Vagina (tissue), 2 donors: Measurements from ENCODE around the gene DAP3. TPM values are rescaled to one million over a fixed set of nuclear protein-coding genes. Genes with fewer than 3 reads are reported as not detected.
"Not testable (repeated sequence)": the region's sequence is repeated elsewhere in the genome, so short reads cannot be mapped to it uniquely, and the experiment has no call there.

ENCODE experiments used
- DNase-seq, 2 donors: peaks; one replicate each; pipeline ENCODE4 v3.0.0-alpha.2; 2017; ENCODE audit errors: extremely low spot score in 2 of 2
- H3K27ac ChIP-seq: fragments of 200-600 bp; sonication (generic); one replicate; pipeline ENCODE4 v1.5.1; 2019
- H3K27me3 ChIP-seq: fragments of 200-600 bp; sonication (generic); one replicate; pipeline ENCODE4 v1.5.1; 2019
- H3K36me3 ChIP-seq, 2 donors: fragments of 200-600 bp; sonication (generic); one replicate each; pipeline ENCODE4 v1.5.1; 2017 to 2019
- H3K4me1 ChIP-seq: fragments of 200-600 bp; sonication (generic); one replicate; pipeline ENCODE4 v1.5.1; 2019
- H3K4me3 ChIP-seq, 2 donors: fragments of 200-600 bp; sonication (generic); 1 replicate in 1 of 2; 2 replicates in 1 of 2; pipeline ENCODE4 v1.5.1; 2016 to 2019
- H3K9me3 ChIP-seq: fragments of 200-600 bp; sonication (generic); one replicate; pipeline ENCODE4 v1.5.1; 2019
- CTCF ChIP-seq, 3 experiments: fragments of 450-650 bp in 2 of 3; fragments of 200-600 bp in 1 of 3; sonication (generic) in 1 of 3; IDR thresholded peaks; one replicate each; pipeline ENCODE4 v1.5.1; 2017 to 2019; ENCODE audit warnings: antibody characterized with exemption in 3 of 3, mild to moderate bottlenecking in 2 of 3, moderate library complexity in 2 of 3
- POLR2A ChIP-seq, 2 donors: fragments of 450-650 bp; IDR thresholded peaks; one replicate each; pipeline ENCODE4 v1.6.1; 2017; ENCODE audit warnings: antibody characterized with exemption in 2 of 2, mild to moderate bottlenecking in 2 of 2, moderate library complexity in 2 of 2
- POLR2AphosphoS5 ChIP-seq, 2 donors: sonication (generic); formaldehyde crosslinking; IDR thresholded peaks; one replicate each; pipeline ENCODE4 v1.9.0; 2017; ENCODE audit warnings: antibody characterized with exemption in 2 of 2, mild to moderate bottlenecking in 2 of 2, low read depth in 1 of 2; ENCODE audit not compliant: insufficient read depth in 1 of 2
- intact Hi-C: fragments of 100-400 bp; cut with DNase I; formaldehyde crosslinking; loops from one replicate; pipeline ENCODE4 v1.15.1; 2023
- total RNA-seq: library from RNA; depleted of rRNA; stranded (reverse); fragments of >200 nt; gene quantifications from one replicate; pipeline ENCODE4 v1.2.3, GENCODE V29; 2016

Gene DAP3
- total RNA-seq = 129 TPM

- DNase-seq, H3K9me3 ChIP-seq, intact Hi-C loops, H3K27me3 ChIP-seq: not testable (repeated sequence)
- H3K36me3 ChIP-seq = peaks cover 0 to 10% of the 10 kb centered on the region in 2 donors
- H3K4me1 ChIP-seq = peaks cover 42% of the 10 kb centered on the region
- H3K27ac ChIP-seq = peak within 1 kb of the TSS; percentile 96
- TF ChIP-seq POLR2A (IDR thresholded peaks at IDR 0.05) = peak in 1 of 2 donors; percentile 21
- H3K4me3 ChIP-seq = peak within 1 kb of the TSS; percentile 75 to 95
Measured at GRCh38 chr1:155689081-155689607, at the start of gene DAP3. Gene DAP3 (plus strand): TSS chr1:155689091. CDS start chr1:155709780, 20,689 bp downstream.

- peaks cover 8% of the 10 kb centered on the region for H3K9me3 ChIP-seq
- H3K27ac ChIP-seq = no peak overlapping the region
- H3K4me1 ChIP-seq = peaks cover 8% of the 10 kb centered on the region
- H3K27me3 ChIP-seq = no peaks in the 10 kb centered on the region
- TF ChIP-seq CTCF (IDR thresholded peaks at IDR 0.05) = no peak
- TF ChIP-seq POLR2A (IDR thresholded peaks at IDR 0.05) = no peak
- no peak for TF ChIP-seq POLR2AphosphoS5 (IDR thresholded peaks at IDR 0.05; ENCODE audit: insufficient read depth in 1 of 2, low read depth in 1 of 2)
- DNase-seq = no peak
- intact Hi-C loops = no loop called here
- no peak overlapping the region for H3K4me3 ChIP-seq
- H3K36me3 ChIP-seq = no peaks in the 10 kb centered on the region
Measured at GRCh38 chr1:155640367-155640766, 48.5 kb upstream of the DAP3 start.

DNA sequence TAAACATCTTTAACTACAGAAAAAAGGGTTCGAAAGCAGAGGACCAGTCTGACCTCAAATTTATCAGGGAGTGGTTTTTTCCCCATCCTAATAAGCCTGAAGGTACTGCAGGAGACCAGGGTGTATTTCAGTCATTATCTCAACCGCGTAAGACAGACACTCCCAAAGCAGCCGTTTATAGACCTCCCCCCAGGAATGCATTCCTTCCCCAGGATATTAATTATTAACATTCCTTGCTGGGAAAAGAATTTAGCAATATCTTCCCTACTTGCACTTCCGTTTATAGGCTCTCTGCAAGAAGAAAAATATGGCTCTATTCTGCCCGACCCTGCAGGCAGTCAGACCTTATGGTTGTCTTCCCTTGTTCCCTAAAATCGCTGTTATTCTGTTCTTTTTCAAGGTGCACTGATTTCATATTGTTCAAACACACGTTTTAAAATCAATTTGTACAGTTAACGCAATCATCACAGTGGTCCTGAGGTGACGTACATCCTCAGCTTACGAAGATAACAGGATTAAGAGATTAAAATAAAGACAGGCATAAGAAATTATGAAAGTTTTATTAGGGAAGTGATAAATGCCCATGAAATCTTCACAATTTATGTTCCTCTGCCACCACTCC is 46.2 kb upstream of the DAP3 start:
- H3K27ac ChIP-seq, intact Hi-C loops: not testable (repeated sequence)

GRCh38 chr1:155643230-155643629 is 45.7 kb upstream of the DAP3 start:
- Histone ChIP-seq H3K36me3 (no peaks in the 10 kb centered on the region), H3K4me3 (no peak overlapping the region), H3K9me3 (peaks cover 8% of the 10 kb centered on the region), H3K27ac (no peak overlapping the region), H3K4me1 (peaks cover 31% of the 10 kb centered on the region), H3K27me3 (no peaks in the 10 kb centered on the region)
- TF ChIP-seq POLR2AphosphoS5 (IDR thresholded peaks at IDR 0.05; ENCODE audit: insufficient read depth in 1 of 2, low read depth in 1 of 2) (no peak), POLR2A (IDR thresholded peaks at IDR 0.05) (no peak), CTCF (IDR thresholded peaks at IDR 0.05) (no peak)
- intact Hi-C loops = no loop called here
- DNase-seq = no peak

More for the DNA sequence above, 46.2 kb upstream of the DAP3 start:
- not testable (repeated sequence) for H3K27me3 ChIP-seq, H3K36me3 ChIP-seq, H3K9me3 ChIP-seq, DNase-seq, H3K4me3 ChIP-seq
- peaks cover 26% of the 10 kb centered on the region for H3K4me1 ChIP-seq

DNA sequence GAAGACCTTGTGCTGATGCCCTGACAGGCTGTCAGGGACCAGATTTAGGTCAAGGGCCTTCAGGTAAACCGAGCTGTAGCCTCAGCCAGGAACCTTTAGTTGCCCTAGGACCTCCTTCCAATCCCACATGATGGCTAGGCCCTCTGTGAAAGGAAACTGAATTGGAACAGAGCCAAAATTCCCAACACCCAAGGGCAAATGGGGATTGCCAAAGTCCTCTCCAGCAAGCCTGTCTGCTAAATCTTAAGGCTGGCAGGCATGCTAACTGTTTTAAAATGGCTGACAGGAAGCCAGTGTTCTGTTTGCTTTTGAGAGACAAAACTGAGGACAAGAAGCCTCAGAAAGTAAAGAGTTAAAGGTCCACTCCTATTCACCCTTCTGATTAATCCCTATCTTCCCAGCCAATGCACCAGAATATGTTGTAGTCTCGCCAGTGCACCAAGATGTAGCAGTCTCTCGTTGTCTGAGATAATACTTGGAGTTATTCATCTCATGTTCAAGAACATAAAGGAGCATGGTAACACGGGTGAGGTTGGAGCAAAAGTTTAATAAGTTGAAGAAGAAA is 43.8 kb upstream of the DAP3 start:
- Histone ChIP-seq H3K9me3 (peaks cover 8% of the 10 kb centered on the region), H3K27ac (no peak overlapping the region), H3K36me3 (no peaks in the 10 kb centered on the region), H3K27me3 (no peaks in the 10 kb centered on the region), H3K4me3 (no peak overlapping the region), H3K4me1 (peaks cover 39% of the 10 kb centered on the region)
- no peak for TF ChIP-seq CTCF (IDR thresholded peaks at IDR 0.05)
- TF ChIP-seq POLR2AphosphoS5 (IDR thresholded peaks at IDR 0.05; ENCODE audit: insufficient read depth in 1 of 2, low read depth in 1 of 2) = no peak
- no peak for TF ChIP-seq POLR2A (IDR thresholded peaks at IDR 0.05)
- intact Hi-C loops = no loop called here
- no peak for DNase-seq

DNA sequence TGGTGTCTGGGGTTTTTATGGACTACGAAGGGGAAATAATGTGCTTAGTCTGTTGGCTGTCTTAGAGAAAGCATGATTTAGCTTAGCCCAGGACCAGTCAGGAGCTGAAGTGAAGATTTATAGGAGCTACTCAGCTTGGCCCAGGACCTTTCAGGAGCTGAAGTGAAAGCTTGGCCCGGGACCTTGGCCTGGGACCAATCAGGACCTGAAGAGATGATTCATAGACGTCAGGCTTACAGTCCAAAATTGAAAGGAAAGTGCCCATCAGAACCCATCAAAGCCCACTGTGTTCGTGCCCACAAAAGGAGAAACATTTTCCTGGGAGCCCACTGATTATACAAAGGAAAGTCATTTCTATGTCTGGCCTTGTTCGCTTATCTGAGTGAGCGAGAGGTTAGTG is 43.2 kb upstream of the DAP3 start:
- intact Hi-C loops = no loop called here
- DNase-seq = no peak
- Histone ChIP-seq H3K4me1 (peaks cover 41% of the 10 kb centered on the region), H3K4me3 (no peak overlapping the region), H3K36me3 (no peaks in the 10 kb centered on the region), H3K9me3 (peaks cover 8% of the 10 kb centered on the region), H3K27ac (no peak overlapping the region), H3K27me3 (no peaks in the 10 kb centered on the region)
- TF ChIP-seq POLR2AphosphoS5 (IDR thresholded peaks at IDR 0.05; ENCODE audit: insufficient read depth in 1 of 2, low read depth in 1 of 2) = no peak
- TF ChIP-seq POLR2A (IDR thresholded peaks at IDR 0.05) = no peak
